Inflammatory macrophage treated with lipopolysaccharide for 1 hour (primary cell): ENCODE results near the gene RELB.
"Not testable (repeated sequence)": the region's sequence is repeated elsewhere in the genome, so short reads cannot be mapped to it uniquely, and the experiment has no call there.

Experiments used
- DNase-seq, 2 donors: peaks; one replicate each; pipeline ENCODE4 v3.0.0-alpha.2; 2020 to 2022

The RELB gene

DNA sequence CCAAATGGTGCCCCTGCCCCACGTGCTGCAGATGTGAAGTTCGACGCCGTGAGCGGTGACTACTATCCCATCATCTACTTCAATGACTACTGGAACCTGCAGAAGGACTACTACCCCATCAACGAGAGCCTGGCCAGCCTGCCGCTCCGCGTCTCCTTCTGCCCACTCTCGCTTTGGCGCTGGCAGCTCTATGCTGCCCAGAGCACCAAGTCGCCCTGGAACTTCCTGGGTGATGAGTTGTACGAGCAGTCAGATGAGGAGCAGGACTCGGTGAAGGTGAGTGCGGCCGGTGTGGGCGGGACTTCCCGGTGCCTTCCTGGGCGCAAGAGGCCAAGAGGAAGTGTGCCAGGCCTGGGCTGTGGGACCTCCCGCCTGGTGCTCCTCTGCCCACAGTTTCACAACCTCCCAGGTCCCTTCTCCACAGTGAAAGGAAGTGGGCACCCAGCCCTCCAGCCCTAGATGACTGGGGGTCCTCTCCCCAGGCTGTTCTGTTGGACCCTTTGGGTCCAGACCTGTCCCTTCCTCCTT is 14.1 kb upstream of the RELB start:
- DNase-seq, result peak in 1 of 2 donors; percentile 26

DNA sequence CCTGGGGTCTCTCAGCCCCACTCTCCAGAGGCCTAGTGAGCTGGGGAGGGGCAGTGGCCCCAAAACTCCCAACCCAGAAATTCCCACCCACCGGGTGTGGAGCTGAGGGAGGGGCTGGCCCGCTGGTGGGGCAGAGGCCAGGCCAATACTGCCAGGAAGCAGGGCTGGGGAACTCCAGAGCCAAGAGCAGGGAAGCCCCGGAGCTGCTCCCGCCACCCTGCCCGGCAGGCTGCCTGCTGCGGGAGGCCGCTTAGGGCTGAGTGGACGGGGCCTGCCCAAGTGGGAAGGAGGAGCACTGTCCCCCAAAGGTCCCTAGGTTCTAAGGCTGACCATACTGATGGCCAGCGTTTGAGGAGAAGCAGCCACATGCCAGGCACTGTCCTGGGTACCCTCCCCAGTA is 13.0 kb upstream of the RELB start:
- DNase-seq, result no peak

GRCh38 chr19:44988896-44989556 is 12.2 kb upstream of the RELB start:
- DNase-seq, result peak; percentile 35 to 62

GRCh38 chr19:44990459-44990858 is 10.8 kb upstream of the RELB start:
- DNase-seq, result no peak

DNA sequence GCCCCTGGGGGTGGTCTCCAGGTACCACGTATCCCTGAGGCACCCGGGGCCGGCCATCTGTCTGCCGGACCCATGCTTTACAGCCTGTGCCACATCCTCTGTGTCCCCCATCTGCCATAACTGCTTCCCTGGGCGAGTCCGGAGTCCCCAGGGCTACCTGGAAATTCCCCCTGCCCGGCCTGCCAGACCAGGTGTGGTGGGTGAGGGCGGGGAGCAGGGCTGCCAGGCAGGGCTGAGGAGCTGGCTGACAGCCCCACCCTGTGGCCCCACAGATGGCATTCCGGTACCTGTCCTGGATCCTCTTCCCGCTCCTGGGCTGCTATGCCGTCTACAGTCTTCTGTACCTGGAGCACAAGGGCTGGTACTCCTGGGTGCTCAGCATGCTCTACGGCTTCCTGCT is 10.3 kb upstream of the RELB start:
- no peak for DNase-seq

- no peak for DNase-seq
Measured at GRCh38 chr19:44992336-44993163, 8.7 kb upstream of the RELB start.

DNA sequence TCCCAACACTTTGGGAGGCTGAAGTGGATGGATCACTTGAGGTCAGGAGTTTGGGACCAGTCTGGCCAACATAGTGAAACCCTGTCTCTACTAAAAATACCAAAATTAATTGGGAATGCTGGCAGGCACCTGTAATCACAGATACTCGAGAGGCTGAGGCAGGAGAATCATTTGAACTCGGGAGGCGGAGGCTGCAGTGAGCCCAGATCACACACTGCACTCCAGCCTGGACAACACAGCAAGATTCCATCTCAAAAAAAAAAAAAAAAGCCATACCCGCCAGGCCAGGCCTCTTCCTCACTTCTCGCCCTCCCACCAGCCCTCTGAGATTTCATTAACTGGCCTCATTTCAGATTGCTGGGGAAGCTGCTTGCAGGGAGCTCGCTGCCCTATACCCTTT is 7.7 kb upstream of the RELB start:
- DNase-seq, result no peak

DNA sequence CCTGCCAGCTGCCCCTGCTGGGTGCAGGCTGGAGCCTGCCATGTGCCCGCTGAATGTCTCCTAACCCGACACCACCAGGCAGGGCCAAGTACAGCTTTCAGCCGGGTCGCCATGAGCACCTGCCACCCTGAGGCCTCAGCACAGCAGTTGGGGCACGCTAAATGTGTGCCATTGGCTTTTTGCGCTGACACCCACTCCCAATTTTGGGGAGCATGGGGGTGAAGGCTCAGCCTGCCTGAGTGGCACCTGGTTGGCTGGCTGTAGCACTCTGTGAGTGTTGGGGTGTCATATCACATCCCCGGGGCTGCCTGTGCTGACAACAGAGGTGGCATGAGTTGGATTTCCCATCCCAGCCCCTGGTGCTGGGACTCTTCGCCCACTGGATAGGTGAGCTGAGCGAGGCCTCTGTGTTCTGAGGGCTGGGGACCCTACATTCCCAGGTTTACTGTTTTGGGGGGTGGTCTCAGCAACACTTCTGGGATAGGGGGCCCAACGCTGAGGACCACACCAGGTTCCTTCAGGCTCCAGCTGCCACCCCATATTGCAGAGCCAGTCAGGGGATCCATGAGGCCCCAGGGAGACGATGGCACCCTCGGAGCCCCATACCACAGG is 7.2 kb upstream of the RELB start:
- no peak for DNase-seq

- no peak for DNase-seq
Measured at GRCh38 chr19:44998025-44998424, 3.2 kb upstream of the RELB start.

- not testable (repeated sequence) for DNase-seq
Measured at GRCh38 chr19:44999131-44999925, 1.9 kb upstream of the RELB start.

- not testable (repeated sequence) for DNase-seq
Measured at GRCh38 chr19:45000665-45001064, 599 bp upstream of the RELB start.

- no peak for DNase-seq
Measured at GRCh38 chr19:45003485-45003884, 2.2 kb downstream of the RELB start.

GRCh38 chr19:45005787-45006186 is 4.5 kb downstream of the RELB start:
- DNase-seq, result no peak

GRCh38 chr19:45008552-45008951 is 7.3 kb downstream of the RELB start:
- no peak for DNase-seq

GRCh38 chr19:45009625-45010255 is 8.5 kb downstream of the RELB start:
- no peak for DNase-seq

- DNase-seq, result no peak
Measured at GRCh38 chr19:45010306-45010705, 9.0 kb downstream of the RELB start.

- DNase-seq, result no peak
Measured at GRCh38 chr19:45011959-45012358, 10.7 kb downstream of the RELB start.

- DNase-seq, result peak; percentile 86 to 89
Measured at GRCh38 chr19:45016388-45017314, 15.4 kb downstream of the RELB start.

DNA sequence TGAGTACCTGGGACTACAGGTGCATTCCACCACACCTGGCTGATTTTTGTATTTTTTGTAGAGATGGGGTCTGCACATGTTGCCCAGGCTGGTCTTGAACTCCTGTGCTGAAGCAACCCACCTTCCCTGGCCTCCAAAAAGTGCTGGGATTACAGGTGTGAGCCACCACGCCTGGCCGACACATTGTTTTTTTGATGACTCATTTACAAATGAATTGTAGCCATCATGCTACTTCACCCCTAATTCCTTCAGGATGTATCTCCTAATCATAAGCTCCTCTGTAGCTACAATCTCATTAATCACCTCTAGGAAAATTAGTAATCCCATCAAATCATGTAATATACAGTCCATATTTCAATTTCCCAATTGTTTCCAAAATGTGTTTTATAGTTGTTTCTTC is 17.9 kb downstream of the RELB start:
- no peak for DNase-seq

DNA sequence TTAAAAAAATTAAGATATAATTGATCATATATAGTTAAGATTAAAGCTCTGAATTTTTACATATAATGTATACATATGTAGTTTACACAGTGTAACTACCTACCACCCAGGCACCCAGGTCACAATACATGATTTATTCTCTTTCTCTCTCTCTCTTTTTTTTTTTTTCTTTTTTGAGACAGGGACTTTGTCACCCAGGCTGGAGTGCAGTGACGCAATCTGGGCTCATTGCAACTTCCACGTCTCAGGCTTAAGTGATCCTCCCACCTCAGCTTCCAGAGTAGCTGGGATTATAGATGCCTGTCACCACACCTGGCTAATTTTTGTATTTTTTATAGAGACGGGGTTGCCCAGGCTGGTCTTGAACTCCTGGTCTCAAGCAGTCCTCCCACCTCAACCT is 18.8 kb downstream of the RELB start:
- DNase-seq, result peak; percentile 28 to 31

GRCh38 chr19:45021971-45022370 is 20.7 kb downstream of the RELB start:
- no peak for DNase-seq
